ENCODE results near the gene CCT2.

DNA sequence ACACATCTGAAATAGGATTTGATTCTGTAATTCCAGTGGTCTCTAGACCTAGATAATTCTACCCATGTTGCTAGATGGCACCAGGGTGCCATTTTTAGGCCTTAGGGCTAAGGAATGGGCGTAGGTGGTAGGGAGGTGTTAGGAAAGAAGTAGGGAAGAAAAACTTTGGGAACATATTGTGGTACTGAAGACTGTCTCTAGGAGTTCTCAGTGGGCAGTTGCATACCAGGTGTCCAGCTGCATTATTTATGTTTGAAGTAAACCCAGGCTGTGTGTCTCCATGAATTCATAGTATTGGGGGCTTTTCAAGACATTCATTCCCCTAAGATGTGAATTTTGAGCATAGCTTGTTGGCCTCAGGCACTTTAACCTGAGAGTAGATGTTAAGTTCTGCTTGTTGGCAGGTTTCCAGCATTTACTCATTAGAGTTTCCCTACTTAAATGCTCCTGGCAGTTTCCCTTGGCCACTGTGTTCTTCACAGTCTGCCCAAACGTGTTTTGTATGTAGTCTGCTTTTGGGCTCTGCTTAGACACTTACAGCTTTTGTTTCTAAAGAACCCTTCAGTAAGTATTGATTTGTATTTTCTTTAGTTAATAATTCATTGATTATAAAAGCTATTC lies 31.5 kb upstream of the CCT2 start:
- TF ChIP-seq, protein P1, sequence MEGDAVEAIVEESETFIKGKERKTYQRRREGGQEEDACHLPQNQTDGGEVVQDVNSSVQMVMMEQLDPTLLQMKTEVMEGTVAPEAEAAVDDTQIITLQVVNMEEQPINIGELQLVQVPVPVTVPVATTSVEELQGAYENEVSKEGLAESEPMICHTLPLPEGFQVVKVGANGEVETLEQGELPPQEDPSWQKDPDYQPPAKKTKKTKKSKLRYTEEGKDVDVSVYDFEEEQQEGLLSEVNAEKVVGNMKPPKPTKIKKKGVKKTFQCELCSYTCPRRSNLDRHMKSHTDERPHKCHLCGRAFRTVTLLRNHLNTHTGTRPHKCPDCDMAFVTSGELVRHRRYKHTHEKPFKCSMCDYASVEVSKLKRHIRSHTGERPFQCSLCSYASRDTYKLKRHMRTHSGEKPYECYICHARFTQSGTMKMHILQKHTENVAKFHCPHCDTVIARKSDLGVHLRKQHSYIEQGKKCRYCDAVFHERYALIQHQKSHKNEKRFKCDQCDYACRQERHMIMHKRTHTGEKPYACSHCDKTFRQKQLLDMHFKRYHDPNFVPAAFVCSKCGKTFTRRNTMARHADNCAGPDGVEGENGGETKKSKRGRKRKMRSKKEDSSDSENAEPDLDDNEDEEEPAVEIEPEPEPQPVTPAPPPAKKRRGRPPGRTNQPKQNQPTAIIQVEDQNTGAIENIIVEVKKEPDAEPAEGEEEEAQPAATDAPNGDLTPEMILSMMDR (conservative IDR thresholded peaks at IDR 0.05): no peak
- TF ChIP-seq ZFX (IDR thresholded peaks at IDR 0.05): no peak
